KOPT-K1 (cell line): ENCODE results near the gene EFHD2.

Experiments used
- H3K27ac ChIP-seq: fragments of 200-600 bp; sonication (generic); 2 replicates; pipeline ENCODE4 v1.5.1; 2016; ENCODE audit warnings: antibody characterized with exemption, mild to moderate bottlenecking, low read depth, low read length; ENCODE audit not compliant: poor library complexity, severe bottlenecking
- H3K36me3 ChIP-seq: fragments of 200-600 bp; sonication (generic); 2 replicates; pipeline ENCODE4 v1.5.1; 2017; ENCODE audit warnings: antibody characterized with exemption, mild to moderate bottlenecking, low read length, moderate library complexity; ENCODE audit not compliant: insufficient read depth
- H3K9me3 ChIP-seq: fragments of 200-600 bp; sonication (generic); 2 replicates; pipeline ENCODE4 v1.5.1; 2017; ENCODE audit warnings: antibody characterized with exemption, low read length, mild to moderate bottlenecking; ENCODE audit not compliant: insufficient read depth, poor library complexity, severe bottlenecking

EFHD2 gene

GRCh38 chr1:15476927-15477326, 67.2 kb downstream of the EFHD2 start:
- H3K9me3 ChIP-seq, result no peaks in the 10 kb centered on the region
- H3K36me3 ChIP-seq, result no peaks in the 10 kb centered on the region
- no peak overlapping the region for H3K27ac ChIP-seq

- H3K27ac ChIP-seq, result no peak overlapping the region
- H3K36me3 ChIP-seq, result no peaks in the 10 kb centered on the region
- no peaks in the 10 kb centered on the region for H3K9me3 ChIP-seq
Measured at GRCh38 chr1:15477646-15478212, 68.0 kb downstream of the EFHD2 start.
